ENCODE measurements around the gene SLC22A3.

DNA sequence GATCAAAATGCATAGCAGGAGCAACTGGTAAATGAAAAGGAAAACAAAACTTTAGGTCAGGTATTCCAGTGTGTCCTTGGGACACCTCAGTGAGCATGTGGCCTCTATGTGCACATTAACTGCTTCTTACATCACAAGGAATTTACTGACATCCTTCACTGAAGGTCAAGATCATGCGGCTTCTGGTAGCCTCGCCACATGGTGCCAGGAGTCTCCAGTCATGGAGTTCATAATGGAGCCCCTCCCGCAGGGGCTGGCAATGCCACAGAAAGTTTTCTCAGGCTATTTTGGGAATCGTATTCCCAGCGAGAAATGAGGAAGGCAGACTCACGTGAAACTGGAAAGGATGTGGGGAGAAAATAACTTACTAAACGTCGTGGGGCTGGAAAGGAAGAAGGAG is 19.7 kb upstream of the SLC22A3 start:
- TF ChIP-seq CTCF (conservative IDR thresholded peaks at IDR 0.05 in 1 of 2, IDR thresholded peaks at IDR 0.05 in 1 of 2; ENCODE audit: extremely low read depth in 1 of 2, insufficient read depth in 1 of 2, low read depth in 1 of 2, low read length in 2 of 2) (no peak), EZH2 (IDR thresholded peaks at IDR 0.05; ENCODE audit: borderline replicate concordance, low read length) (no peak)

Data from mammary epithelial cell (primary cell).